Neuronal stem cell (in vitro differentiated cells): Measurements from ENCODE around the gene DBNL.
A peak's percentile ranks its signal among the peaks of the same experiment; 100 is the strongest.

Source experiments
- DNase-seq: peaks from one replicate; pipeline ENCODE4 v3.0.0-alpha.2; 2013; ENCODE audit warnings: low spot score
- H2AFZ ChIP-seq: one replicate; pipeline ENCODE4 v1.6.1; 2013; ENCODE audit warnings: mild to moderate bottlenecking, low read length, inconsistent platforms
- H2AK5ac ChIP-seq: 2 replicates; pipeline ENCODE4 v1.6.1; 2013; ENCODE audit warnings: low read depth, mild to moderate bottlenecking, inconsistent platforms, low read length, moderate library complexity, mixed read lengths
- H2BK120ac ChIP-seq: 2 replicates; pipeline ENCODE4 v1.6.1; 2013; ENCODE audit warnings: low read depth, mild to moderate bottlenecking, inconsistent platforms, low read length, moderate library complexity, mixed read lengths
- H2BK12ac ChIP-seq: one replicate; pipeline ENCODE4 v1.6.1; 2013; ENCODE audit warnings: low read length, inconsistent platforms
- H2BK15ac ChIP-seq: 2 replicates; pipeline ENCODE4 v1.6.1; 2013; ENCODE audit warnings: mild to moderate bottlenecking, low read length, inconsistent platforms, mixed read lengths
- H2BK5ac ChIP-seq: one replicate; pipeline ENCODE4 v1.6.1; 2013; ENCODE audit warnings: inconsistent platforms, mild to moderate bottlenecking, low read length, moderate library complexity
- H3K14ac ChIP-seq: one replicate; pipeline ENCODE4 v1.6.1; 2013; ENCODE audit warnings: low read length, inconsistent platforms
- H3K18ac ChIP-seq: 2 replicates; pipeline ENCODE4 v1.6.1; 2013; ENCODE audit warnings: low read length, inconsistent platforms
- H3K23ac ChIP-seq: 2 replicates; pipeline ENCODE4 v1.6.1; 2013; ENCODE audit warnings: low read depth, mild to moderate bottlenecking, mixed read lengths, low read length, inconsistent platforms; ENCODE audit not compliant: poor library complexity
- H3K27ac ChIP-seq: replicated peaks from 3 replicates; pipeline ENCODE4 v1.5.1; 2013; ENCODE audit warnings: low read length, inconsistent platforms
- H3K27me3 ChIP-seq, 3 experiments: 2 replicates each; pipeline ENCODE4 v1.6.1; 2013; ENCODE audit warnings: low read length in 3 of 3, mild to moderate bottlenecking in 2 of 3, inconsistent platforms in 1 of 3, low read depth in 1 of 3, mixed read lengths in 1 of 3, moderate library complexity in 1 of 3; ENCODE audit not compliant: control insufficient read depth in 3 of 3, insufficient read depth in 3 of 3
- H3K36me3 ChIP-seq, 2 donors: replicated peaks in 1 of 2; 2 replicates each; pipeline ENCODE4 v1.6.1; 2013; ENCODE audit warnings: low read length in 2 of 2; ENCODE audit not compliant: control insufficient read depth in 2 of 2, insufficient read depth in 2 of 2
- H3K4ac ChIP-seq: 2 replicates; pipeline ENCODE4 v1.6.1; 2013; ENCODE audit warnings: inconsistent platforms, mild to moderate bottlenecking, low read length, moderate library complexity
- H3K4me1 ChIP-seq, 2 donors: 1 replicate in 1 of 2; 2 replicates in 1 of 2; pipeline ENCODE4 v1.6.1; 2013; ENCODE audit warnings: low read length in 2 of 2, low read depth in 1 of 2; ENCODE audit not compliant: control insufficient read depth in 2 of 2, insufficient read depth in 1 of 2
- H3K4me2 ChIP-seq: one replicate; pipeline ENCODE4 v1.6.1; 2013; ENCODE audit warnings: mild to moderate bottlenecking, low read length, inconsistent platforms; ENCODE audit not compliant: insufficient read depth, poor library complexity, severe bottlenecking
- H3K4me3 ChIP-seq, 2 donors: 2 replicates each; pipeline ENCODE4 v1.5.1; 2013; ENCODE audit warnings: low read length in 2 of 2, mild to moderate bottlenecking in 2 of 2, inconsistent platforms in 1 of 2, moderate library complexity in 1 of 2
- H3K79me1 ChIP-seq: one replicate; pipeline ENCODE4 v1.6.1; 2013; ENCODE audit warnings: low read depth, mild to moderate bottlenecking, inconsistent platforms, low read length, moderate library complexity
- H3K9ac ChIP-seq: one replicate; pipeline ENCODE4 v1.6.1; 2013; ENCODE audit warnings: mild to moderate bottlenecking, low read depth, low read length, inconsistent platforms; ENCODE audit not compliant: poor library complexity
- H3K9me3 ChIP-seq, 2 donors: replicated peaks in 1 of 2; 2 replicates each; pipeline versions ENCODE3 to v1.6.1; 2013; ENCODE audit warnings: low read length in 2 of 2, mild to moderate bottlenecking in 2 of 2, inconsistent platforms in 1 of 2, low read depth in 1 of 2, mixed read lengths in 1 of 2, moderate library complexity in 1 of 2; ENCODE audit not compliant: control insufficient read depth in 2 of 2, insufficient read depth in 1 of 2
- H4K8ac ChIP-seq: one replicate; pipeline ENCODE4 v1.6.1; 2013; ENCODE audit warnings: low read depth, mild to moderate bottlenecking, inconsistent platforms, low read length, moderate library complexity
- H4K91ac ChIP-seq: one replicate; pipeline ENCODE4 v1.6.1; 2013; ENCODE audit warnings: low read length, low read depth, mild to moderate bottlenecking, inconsistent platforms; ENCODE audit not compliant: poor library complexity
- WGBS, 2 donors: extraction: QIAGEN DNeasy Blood & Tissue Kit; methylation state at CpG; one replicate each; pipeline ENCODE4 v1.1.7; 2013; ENCODE audit warnings: missing lambda C conversion rate in 2 of 2, mixed read lengths in 1 of 2; ENCODE audit not compliant: insufficient read length in 2 of 2, insufficient replicate concordance in 1 of 2; ENCODE audit errors: extremely low coverage in 2 of 2; 5-methylcytosine and 5-hydroxymethylcytosine counted together

Gene DBNL

DNA sequence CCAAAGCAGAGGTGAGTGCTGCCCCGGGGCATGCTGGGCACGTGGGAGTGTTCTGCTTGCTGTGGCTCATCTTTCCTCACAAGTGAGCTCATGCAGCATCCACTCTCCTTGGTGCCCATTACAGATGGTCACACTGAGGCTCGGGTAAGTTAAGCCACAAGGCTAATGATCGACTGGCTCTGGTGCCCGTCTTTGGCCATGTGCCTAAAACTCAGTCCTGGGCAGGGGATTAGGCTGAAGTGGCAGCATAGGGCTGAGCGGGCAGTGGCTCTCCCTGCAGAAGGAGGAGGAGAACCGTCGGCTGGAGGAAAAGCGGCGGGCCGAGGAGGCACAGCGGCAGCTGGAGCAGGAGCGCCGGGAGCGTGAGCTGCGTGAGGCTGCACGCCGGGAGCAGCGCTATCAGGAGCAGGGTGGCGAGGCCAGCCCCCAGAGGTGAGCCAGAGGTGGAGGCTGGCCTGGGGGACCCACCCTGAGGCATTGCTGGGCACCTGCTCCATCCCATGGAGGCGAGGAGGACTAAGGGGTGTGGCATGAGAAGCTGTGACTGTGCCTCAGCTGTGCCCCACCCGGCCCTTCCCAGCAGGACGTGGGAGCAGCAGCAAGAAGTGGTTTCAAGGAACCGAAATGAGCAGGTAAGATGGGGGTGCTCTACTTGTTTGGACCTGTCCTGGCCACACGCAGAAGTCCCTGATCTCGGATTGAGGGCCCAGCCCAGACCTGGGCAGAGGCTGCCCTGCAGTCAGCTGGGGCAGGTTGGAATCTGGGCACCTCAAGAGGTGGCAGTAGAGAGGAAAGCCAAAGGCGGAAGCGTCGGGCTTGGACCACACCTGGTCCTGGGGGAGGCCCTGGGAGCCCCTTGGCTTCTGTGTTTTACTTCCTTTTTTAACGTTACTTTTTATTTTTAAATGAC, 13.6 kb downstream of the DBNL start:
- peaks cover 47 to 95% of the 10 kb centered on the region in 2 donors for H3K36me3 ChIP-seq
- WGBS, 2 donors: no CpG with 5 or more reads among the region's 30 CpGs

DNA sequence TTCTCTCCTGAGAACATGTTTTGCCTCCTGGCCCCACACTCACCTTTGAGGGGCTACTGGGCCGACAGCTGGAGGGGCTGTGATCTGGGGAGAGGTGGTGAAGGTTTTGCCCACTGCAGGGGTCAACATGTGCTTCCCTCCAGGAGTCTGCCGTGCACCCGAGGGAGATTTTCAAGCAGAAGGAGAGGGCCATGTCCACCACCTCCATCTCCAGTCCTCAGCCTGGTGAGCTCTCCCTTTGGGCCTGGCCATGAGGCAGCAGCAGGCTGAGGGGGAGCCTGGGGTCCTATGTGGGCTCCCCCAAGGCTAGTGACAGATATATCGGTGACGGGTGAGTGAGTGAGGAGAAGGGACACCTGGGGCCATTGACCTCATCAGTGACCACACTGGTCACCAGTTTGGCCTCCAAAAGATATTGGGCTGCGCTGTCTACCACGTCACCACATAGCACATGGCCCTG, 14.3 kb downstream of the DBNL start:
- Histone ChIP-seq H4K91ac (no peak overlapping the region), H3K9me3 (no peaks in the 10 kb centered on the region), H3K14ac (no peak overlapping the region), H3K4me3 (no peak overlapping the region), H3K4me2 (no peak overlapping the region), H3K27me3 (no peaks in the 10 kb centered on the region), H2BK5ac (no peak overlapping the region), H3K18ac (no peak overlapping the region), H3K23ac (no peak overlapping the region), H3K36me3 (peaks cover 47 to 90% of the 10 kb centered on the region in 2 donors), H4K8ac (no peak overlapping the region), H3K4ac (no peak overlapping the region), H2BK12ac (no peak overlapping the region), H2BK120ac (no peak overlapping the region), H2AFZ (no peak overlapping the region), H2AK5ac (no peak overlapping the region), H3K27ac (no peak overlapping the region), H3K9ac (peak overlapping the region; percentile 4), H2BK15ac (no peak overlapping the region), H3K4me1 (peaks cover 3 to 5% of the 10 kb centered on the region in 2 donors), H3K79me1 (peaks cover 4% of the 10 kb centered on the region)
- no CpG with 5 or more reads among the region's 7 CpGs for WGBS, 2 donors
- DNase-seq: no peak

More for the DNA sequence above, 13.6 kb downstream of the DBNL start:
- H3K18ac ChIP-seq: no peak overlapping the region
- H4K91ac ChIP-seq: no peak overlapping the region
- H2AFZ ChIP-seq: no peak overlapping the region
- no peak overlapping the region for H3K4me2 ChIP-seq
- no peak overlapping the region for H2BK120ac ChIP-seq
- peak overlapping the region; percentile 31 for H3K4ac ChIP-seq
- peak overlapping the region; percentile 50 for H3K9ac ChIP-seq
- H3K4me1 ChIP-seq: no peaks in the 10 kb centered on the region
- H2BK12ac ChIP-seq: no peak overlapping the region
- H3K14ac ChIP-seq: peak overlapping the region; percentile 6
- H2AK5ac ChIP-seq: no peak overlapping the region
- H3K27me3 ChIP-seq: no peaks in the 10 kb centered on the region
- H2BK5ac ChIP-seq: no peak overlapping the region
- DNase-seq: no peak
- no peak overlapping the region for H3K27ac ChIP-seq
- H2BK15ac ChIP-seq: no peak overlapping the region
- H3K79me1 ChIP-seq: peaks cover 4% of the 10 kb centered on the region
- H4K8ac ChIP-seq: peak overlapping the region; percentile 17
- no peak overlapping the region for H3K23ac ChIP-seq
- H3K4me3 ChIP-seq: no peak overlapping the region
- H3K9me3 ChIP-seq: no peaks in the 10 kb centered on the region

DNA sequence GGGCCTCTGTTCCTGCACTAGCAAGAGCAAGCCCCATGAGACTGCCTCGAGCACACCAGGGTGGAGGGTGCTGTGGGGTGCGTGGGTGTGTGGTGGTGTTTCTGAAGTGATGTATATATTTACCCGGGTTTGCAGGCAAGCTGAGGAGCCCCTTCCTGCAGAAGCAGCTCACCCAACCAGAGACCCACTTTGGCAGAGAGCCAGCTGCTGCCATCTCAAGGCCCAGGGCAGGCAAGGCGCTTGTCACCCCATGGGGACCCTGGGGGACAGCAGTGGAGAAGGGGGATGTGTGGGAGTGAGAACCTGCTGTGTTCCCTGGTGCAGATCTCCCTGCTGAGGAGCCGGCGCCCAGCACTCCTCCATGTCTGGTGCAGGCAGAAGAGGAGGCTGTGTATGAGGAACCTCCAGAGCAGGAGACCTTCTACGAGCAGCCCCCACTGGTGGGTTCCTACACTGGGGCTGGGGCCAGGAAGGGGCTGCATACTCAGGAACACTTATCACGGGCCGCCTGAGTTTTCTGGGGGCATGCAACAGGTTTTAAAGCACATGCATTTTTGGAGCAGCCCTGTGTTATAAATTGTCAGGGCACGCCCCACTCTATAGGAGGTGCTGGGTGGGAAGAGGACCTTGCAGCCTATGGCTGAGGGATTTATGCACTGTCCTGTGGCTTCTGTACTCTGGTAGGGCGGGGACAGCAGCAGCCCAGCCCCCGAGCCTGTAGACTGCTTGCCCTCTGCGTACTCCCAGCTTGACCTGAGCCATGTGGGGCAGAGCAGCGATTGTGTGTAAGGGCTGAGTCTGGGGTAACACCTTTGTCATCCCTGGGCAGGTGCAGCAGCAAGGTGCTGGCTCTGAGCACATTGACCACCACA, 15.0 kb downstream of the DBNL start:
- Histone ChIP-seq H3K4ac (no peak overlapping the region), H3K4me2 (no peak overlapping the region), H3K79me1 (peaks cover 4% of the 10 kb centered on the region), H3K23ac (no peak overlapping the region), H3K4me3 (no peak overlapping the region), H2BK12ac (no peak overlapping the region), H3K9me3 (no peaks in the 10 kb centered on the region), H3K4me1 (peaks cover 6 to 10% of the 10 kb centered on the region in 2 donors), H4K8ac (no peak overlapping the region), H4K91ac (no peak overlapping the region), H2AFZ (no peak overlapping the region), H3K36me3 (peaks cover 47 to 84% of the 10 kb centered on the region in 2 donors), H3K27ac (no peak overlapping the region), H3K27me3 (no peaks in the 10 kb centered on the region), H3K18ac (no peak overlapping the region), H3K9ac (peak overlapping the region; percentile 4), H2BK120ac (no peak overlapping the region), H3K14ac (no peak overlapping the region), H2BK5ac (no peak overlapping the region), H2AK5ac (no peak overlapping the region), H2BK15ac (no peak overlapping the region)
- no peak for DNase-seq
- no CpG with 5 or more reads among the region's 14 CpGs for WGBS, 2 donors
